Fibroblast of villous mesenchyme (primary cell): ENCODE measurements around the gene POLR1E. TPM values are rescaled to one million over a fixed set of nuclear protein-coding genes. Genes with fewer than 3 reads are reported as not detected.

Experiments used
- DNase-seq: peaks from one replicate; pipeline ENCODE4 v3.0.0-alpha.2; 2010; ENCODE audit warnings: low read depth
- H3K4me3 ChIP-seq: 2 replicates; pipeline ENCODE4 v1.5.1; 2011; ENCODE audit warnings: low read depth, mild to moderate bottlenecking, low read length
- total RNA-seq: library from RNA; depleted of rRNA; stranded (reverse); fragments of >200 nt; gene quantifications from 2 replicates; pipeline ENCODE4 v1.2.3, GENCODE V29; 2012
- TF ChIP-seq, protein P1 (sequence below): IDR thresholded peaks from 2 replicates; pipeline ENCODE4 v1.5.1; 2012; ENCODE audit warnings: low read depth, mild to moderate bottlenecking, low read length; ENCODE audit not compliant: insufficient read depth

Gene POLR1E, protein sequence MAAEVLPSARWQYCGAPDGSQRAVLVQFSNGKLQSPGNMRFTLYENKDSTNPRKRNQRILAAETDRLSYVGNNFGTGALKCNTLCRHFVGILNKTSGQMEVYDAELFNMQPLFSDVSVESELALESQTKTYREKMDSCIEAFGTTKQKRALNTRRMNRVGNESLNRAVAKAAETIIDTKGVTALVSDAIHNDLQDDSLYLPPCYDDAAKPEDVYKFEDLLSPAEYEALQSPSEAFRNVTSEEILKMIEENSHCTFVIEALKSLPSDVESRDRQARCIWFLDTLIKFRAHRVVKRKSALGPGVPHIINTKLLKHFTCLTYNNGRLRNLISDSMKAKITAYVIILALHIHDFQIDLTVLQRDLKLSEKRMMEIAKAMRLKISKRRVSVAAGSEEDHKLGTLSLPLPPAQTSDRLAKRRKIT
- total RNA-seq: 29.0 and 33.7 TPM in 2 replicates

DNA sequence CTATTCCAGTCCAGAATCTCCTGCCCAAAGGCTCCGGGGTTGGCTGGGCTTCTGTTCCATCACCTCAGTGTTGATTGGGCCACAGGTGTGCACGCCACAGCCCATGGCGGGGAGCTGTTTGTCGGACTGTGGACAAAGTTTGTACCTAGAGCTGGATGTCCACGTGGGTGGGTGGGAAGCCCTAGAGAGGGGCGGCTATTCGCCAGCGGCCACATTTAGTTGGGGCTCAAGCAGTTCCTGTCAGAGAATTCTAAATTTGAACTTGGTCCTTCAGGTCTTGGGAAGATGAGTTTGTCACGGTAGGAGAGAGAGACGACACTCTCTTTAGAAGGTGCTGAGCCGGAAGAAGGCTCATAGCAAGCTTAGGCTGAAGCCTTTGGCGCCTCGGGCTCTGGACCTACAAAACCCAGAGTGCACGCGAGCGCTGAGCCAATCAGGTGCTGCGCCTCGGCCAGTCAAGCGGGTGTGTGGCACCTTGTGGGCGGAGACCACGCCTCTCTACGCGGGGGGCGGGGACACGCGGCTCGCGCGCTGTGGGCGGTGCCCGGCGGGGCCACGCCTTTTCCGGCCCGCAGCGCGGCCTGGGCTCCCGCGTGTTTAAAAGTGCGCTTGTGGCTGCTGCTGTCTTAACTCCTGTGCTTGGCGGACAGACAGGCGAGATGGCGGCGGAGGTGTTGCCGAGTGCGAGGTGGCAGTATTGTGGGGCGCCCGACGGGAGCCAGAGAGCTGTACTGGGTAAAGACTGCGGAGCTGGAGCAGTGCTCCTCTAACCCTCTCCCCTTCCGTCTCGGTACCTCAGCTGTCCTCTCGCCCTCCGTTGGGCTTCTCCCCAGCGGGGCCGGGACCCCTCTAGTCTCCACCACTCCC, at the start of gene POLR1E:
TSS of gene POLR1E (plus strand) at position 560 of the 867 bp plus-strand sequence. CDS start at position 660, 100 bp downstream.
- peak within 1 kb of the TSS; percentile 87 for H3K4me3 ChIP-seq
- TF ChIP-seq, protein P1, sequence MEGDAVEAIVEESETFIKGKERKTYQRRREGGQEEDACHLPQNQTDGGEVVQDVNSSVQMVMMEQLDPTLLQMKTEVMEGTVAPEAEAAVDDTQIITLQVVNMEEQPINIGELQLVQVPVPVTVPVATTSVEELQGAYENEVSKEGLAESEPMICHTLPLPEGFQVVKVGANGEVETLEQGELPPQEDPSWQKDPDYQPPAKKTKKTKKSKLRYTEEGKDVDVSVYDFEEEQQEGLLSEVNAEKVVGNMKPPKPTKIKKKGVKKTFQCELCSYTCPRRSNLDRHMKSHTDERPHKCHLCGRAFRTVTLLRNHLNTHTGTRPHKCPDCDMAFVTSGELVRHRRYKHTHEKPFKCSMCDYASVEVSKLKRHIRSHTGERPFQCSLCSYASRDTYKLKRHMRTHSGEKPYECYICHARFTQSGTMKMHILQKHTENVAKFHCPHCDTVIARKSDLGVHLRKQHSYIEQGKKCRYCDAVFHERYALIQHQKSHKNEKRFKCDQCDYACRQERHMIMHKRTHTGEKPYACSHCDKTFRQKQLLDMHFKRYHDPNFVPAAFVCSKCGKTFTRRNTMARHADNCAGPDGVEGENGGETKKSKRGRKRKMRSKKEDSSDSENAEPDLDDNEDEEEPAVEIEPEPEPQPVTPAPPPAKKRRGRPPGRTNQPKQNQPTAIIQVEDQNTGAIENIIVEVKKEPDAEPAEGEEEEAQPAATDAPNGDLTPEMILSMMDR: no peak
- peak; percentile 89 for DNase-seq

DNA sequence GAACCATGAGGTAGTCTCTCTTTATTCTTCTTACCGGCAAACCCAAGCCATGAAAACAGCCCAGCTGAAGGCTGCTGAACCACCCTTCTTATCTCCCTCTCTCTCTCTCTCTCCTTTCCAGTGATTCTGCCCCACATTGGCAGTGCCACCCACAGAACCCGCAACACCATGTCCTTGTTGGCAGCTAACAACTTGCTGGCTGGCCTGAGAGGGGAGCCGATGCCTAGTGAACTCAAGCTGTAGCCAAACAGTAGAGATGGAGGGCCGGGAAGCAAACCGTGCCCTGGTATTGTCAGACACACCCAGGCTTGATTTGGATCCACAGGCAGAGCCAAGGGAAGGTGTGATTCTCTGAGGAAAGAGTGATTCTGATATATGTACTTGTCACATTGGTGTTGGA, 49.2 kb upstream of the POLR1E start:
- TF ChIP-seq, protein P1: no peak
- no peak overlapping the region for H3K4me3 ChIP-seq
- DNase-seq: no peak

DNA sequence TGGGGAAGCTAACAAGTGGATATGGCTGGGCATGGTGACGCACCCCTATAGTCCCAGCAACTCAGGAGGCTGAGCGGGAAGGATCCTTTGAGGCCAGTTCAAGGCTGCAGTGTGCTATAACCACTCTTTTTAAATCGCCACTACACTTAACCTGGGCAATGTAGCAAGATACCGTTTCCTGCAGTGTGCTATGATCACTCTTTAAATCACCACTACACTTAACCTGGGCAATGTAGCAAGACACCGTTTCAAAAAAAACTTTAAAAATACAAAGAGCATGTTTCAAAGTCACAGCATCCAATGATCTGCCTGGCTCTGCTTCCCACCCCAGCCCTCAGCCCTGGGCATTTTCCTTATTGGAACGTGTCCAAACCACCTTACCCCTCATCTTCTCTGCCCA, 48.7 kb upstream of the POLR1E start:
- TF ChIP-seq, protein P1: no peak
- DNase-seq: no peak
- H3K4me3 ChIP-seq: no peak overlapping the region

DNA sequence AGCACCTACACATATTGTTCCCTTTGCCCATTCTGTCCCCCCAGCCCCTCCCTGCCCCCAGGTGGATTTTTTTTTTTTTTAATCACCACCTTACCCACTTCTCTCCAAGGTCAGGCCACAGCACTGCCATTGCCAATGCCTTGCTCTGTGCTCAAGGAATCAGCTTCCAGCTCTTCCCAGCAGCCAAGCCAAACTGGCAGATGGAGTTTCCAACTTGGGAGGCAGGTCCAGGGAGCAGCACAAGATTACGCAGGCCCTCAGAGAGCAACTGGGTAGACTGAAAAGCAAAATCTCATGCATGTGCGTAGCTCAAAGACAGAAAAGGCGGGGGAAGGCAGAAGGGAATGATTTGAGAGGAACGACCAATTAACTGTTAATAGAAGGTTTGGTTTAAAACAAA, 48.1 kb upstream of the POLR1E start:
- no peak for DNase-seq
- H3K4me3 ChIP-seq: no peak overlapping the region
- TF ChIP-seq, protein P1: no peak

DNA sequence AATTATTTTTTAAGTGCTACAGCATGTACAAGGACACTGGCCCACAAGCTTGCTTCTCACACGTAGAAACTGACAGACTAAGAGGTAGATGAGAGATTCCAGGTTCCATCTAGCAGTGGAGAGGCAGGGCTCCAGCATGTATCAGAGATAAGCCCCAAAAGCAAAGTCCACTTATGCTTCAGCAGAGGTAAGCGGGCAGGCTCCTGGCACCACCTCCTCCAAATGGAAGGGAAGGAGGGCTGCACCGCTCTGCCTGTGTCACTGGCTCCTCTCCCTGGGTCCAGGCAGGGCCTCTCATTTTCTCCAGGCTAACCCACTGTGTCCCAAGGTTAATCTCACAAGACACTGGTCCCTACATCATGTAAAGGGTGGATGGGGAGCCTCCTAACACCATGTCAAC, 47.4 kb upstream of the POLR1E start:
- H3K4me3 ChIP-seq: no peak overlapping the region
- TF ChIP-seq, protein P1: no peak
- DNase-seq: no peak

DNA sequence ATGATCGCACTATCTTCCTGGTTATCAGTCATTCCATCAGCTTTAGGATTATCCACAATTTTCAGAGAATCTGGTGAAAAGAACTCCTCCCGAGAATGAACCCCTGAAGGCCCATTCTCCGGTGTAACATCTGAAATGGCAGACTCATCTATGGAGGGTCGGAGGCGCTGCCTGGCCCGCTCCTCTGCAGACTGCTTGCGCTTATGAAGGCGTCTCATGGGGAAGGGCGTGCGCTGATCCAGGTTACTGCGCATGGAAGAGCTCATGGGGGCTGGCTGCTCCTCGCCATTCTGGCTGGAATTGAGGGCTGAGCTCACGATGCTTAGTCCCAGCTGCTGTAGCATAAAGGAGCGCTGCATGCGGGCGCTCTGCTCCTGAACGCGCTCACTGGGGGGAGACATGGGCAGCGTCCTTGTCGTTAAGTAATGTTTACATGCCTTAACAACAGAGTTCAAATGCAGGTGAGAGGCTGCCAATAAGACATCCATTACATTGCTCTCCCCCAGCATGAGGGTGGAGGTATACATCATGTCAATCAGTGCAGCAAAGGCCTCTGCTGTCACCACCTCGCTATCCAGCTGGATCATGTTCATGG, 43.9 kb upstream of the POLR1E start:
- no peak overlapping the region for H3K4me3 ChIP-seq
- TF ChIP-seq, protein P1: no peak
- no peak for DNase-seq
